ENCODE data around the gene ATP1B1.

DNA sequence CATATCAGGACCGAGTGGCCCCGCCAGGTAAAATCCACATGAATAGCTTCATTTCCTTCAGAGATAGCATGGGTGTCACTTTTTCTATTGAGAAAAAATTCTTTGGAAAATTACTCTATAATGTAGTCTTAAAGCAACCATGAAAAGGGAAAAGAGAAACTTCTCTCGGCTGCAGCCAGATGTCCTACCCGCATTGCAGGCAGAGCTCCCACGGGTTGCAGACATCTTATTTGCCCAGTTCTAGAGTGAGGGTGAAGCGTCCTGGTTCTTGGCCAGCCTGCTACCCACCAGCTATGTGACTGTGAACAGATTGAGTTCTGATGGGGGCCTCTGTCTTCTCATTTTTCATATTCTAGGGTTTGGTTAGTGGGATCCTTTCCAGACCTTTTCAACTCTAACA lies 5.0 kb downstream of the ATP1B1 start:
- no peak for TF ChIP-seq EZH2 (IDR thresholded peaks at IDR 0.05; ENCODE audit: borderline replicate concordance, low read depth, low read length, poor library complexity, severe bottlenecking)
- TF ChIP-seq, protein P1, sequence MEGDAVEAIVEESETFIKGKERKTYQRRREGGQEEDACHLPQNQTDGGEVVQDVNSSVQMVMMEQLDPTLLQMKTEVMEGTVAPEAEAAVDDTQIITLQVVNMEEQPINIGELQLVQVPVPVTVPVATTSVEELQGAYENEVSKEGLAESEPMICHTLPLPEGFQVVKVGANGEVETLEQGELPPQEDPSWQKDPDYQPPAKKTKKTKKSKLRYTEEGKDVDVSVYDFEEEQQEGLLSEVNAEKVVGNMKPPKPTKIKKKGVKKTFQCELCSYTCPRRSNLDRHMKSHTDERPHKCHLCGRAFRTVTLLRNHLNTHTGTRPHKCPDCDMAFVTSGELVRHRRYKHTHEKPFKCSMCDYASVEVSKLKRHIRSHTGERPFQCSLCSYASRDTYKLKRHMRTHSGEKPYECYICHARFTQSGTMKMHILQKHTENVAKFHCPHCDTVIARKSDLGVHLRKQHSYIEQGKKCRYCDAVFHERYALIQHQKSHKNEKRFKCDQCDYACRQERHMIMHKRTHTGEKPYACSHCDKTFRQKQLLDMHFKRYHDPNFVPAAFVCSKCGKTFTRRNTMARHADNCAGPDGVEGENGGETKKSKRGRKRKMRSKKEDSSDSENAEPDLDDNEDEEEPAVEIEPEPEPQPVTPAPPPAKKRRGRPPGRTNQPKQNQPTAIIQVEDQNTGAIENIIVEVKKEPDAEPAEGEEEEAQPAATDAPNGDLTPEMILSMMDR (conservative IDR thresholded peaks at IDR 0.05; ENCODE audit: low read depth, low read length), result no peak

All from A673 (cell line).